ENCODE measurements around the gene TPCN2.

GRCh38 chr11:69159150-69159852 is 110.6 kb downstream of the TPCN2 start:
- TF ChIP-seq CTCF (IDR thresholded peaks at IDR 0.05 in 2 of 3, conservative IDR thresholded peaks at IDR 0.05 in 1 of 3; ENCODE audit: insufficient read depth in 2 of 3, low read depth in 1 of 3, low read length in 3 of 3), result no peak
- no peak for TF ChIP-seq IRF2 (CRISPR knock-in tag; IDR thresholded peaks at IDR 0.05)
- TF ChIP-seq NFIX (CRISPR knock-in tag; IDR thresholded peaks at IDR 0.05; ENCODE audit: low read depth), result no peak
- no peak for TF ChIP-seq MLX (CRISPR knock-in tag; conservative IDR thresholded peaks at IDR 0.05)
- no peak for TF ChIP-seq ZNF780A (CRISPR knock-in tag; IDR thresholded peaks at IDR 0.05)
- TF ChIP-seq CREB3 (tag; conservative IDR thresholded peaks at IDR 0.05; ENCODE audit: low read depth), result no peak
- TF ChIP-seq REST (IDR thresholded peaks at IDR 0.05; ENCODE audit: borderline replicate concordance), result no peak
- no peak for TF ChIP-seq REST (CRISPR knock-in tag; IDR thresholded peaks at IDR 0.05; ENCODE audit: low read depth)
- no peak for TF ChIP-seq USF2 (CRISPR knock-in tag; IDR thresholded peaks at IDR 0.05)
- no peak for TF ChIP-seq SRSF3 (IDR thresholded peaks at IDR 0.05; ENCODE audit: insufficient read depth, low read length)

Measured in K562 (cell line).